Measurements from ENCODE around the gene CYSRT1.
"Not testable (repeated sequence)": the region's sequence is repeated elsewhere in the genome, so short reads cannot be mapped to it uniquely, and the experiment has no call there.

The CYSRT1 gene

DNA sequence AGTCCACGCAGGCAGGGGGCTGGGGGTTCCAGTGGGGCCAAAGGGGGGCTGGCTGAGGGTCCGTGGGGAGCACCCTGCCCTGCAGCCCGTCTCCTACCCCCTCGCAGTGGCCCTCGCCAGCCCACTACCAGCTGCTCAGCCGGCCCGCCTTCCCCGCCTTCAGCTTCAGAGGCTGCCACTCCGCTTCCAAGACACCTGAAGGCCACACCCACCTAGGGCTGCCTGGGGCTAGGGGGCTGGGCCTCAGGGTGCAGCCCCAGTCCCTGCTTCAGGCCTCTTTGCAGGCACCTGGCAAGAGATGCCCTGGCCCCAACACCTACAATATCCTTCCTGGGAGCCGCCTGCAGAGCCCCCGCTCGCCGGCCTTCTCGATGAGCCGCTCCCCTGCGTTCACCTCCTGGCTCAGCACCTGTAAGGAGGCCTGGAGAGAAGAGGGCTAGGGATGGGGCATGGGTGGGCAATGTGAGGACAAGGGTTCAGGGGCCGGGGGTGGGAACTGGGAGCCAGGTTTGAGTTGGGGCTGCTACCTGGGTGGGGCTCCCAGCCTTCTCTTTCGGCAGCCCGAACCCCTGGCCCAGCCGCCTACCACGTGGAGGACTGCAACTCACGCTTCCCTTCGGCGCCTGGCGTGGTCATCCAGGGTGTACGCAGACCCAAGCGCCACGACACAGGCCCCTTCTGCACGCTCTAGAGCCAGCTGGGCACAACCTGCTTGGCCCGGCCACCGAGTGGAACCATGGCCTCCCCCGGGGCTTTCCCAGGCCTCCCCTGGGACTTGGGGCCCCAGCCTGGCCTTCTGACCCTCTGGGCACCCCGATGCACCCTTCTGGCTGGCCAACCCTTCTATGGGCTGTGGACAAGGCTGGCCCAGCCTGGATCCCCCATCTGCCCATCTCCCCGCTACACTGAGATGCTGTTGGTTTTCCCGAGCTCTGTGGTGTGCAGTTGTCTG is 27.9 kb downstream of the CYSRT1 start:
- no peak for DNase-seq (ENCODE audit: low read depth)

GRCh38 chr9:137253717-137254623 is 29.0 kb downstream of the CYSRT1 start:
- no peak for DNase-seq (ENCODE audit: low read depth)

DNA sequence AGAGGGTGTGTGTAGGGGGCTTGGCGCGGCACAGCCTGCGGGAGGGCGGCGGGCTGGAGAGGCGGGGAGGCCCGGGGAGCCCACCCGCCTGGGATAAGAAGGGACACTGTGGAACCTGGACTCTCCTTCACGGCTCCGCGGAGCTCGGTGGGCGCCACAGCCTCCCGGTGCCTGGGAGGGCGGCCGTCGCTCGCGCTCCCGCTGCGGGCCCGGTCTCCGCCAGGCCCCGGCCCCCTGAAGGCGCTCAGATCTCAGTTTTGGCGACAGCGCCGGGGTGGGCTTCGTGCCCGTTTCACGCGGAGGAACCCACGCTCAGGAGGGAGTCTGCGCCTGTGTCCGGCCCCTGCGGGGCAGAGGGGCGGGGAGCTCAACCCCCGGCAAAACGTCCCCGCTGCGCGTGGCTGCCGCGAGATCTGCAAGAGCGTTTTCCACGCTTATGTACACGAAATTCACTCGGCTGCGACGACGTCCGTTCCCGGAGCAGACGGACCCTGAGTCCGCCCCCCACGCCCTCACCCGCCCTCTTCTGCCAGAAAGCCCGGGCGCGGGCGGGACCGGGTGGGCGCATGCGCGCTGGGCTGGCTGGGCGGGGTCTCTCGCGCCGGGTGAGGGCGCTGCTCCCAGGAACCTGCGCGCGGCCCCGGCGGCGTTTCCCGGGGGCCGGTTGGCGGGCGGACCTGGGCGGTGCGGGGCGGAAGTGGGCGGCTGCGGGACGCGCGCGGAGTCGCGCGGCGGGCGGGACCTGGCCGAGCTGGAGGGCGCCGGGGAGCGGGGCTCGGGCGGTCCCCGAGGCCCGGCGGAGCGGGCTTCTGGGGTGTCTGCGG is 29.9 kb downstream of the CYSRT1 start, which contains the start of gene NELFB:
Gene NELFB (plus strand): TSS at position 704 of the 824 bp plus-strand sequence.
- peak; percentile 99 for DNase-seq (ENCODE audit: low read depth)

DNA sequence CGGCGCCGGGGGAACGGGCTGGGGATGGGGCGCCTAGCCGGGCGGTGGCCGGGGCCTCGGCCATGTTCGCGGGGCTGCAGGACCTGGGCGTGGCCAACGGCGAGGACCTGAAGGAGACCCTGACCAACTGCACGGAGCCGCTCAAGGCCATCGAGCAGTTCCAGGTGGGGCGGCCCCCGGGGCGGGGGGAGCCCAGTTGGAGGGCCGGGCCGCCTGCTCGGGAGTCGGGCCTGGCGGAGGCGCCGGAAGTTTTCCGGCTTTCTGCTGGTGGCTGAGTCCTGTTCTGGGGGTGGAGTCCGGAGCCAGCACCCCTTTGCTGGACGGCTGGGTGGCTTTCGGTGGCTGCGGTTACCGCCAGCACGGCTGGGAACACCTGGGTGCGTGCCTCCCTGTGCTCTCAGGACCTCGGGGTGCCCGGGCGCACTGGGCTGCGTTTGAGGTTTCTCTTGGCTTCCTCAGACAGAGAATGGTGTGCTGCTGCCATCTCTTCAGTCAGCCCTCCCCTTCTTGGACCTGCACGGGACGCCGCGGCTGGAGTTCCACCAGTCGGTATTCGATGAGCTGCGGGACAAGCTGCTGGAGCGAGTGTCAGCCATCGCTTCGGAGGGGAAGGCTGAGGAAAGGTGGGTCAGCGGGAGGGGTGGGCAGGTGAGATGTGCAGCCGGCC is 30.6 kb downstream of the CYSRT1 start:
- DNase-seq (ENCODE audit: low read depth): no peak

- DNase-seq (ENCODE audit: low read depth): no peak
These were observed 31.4 kb downstream of the CYSRT1 start for GRCh38 chr9:137256362-137256761.

DNA sequence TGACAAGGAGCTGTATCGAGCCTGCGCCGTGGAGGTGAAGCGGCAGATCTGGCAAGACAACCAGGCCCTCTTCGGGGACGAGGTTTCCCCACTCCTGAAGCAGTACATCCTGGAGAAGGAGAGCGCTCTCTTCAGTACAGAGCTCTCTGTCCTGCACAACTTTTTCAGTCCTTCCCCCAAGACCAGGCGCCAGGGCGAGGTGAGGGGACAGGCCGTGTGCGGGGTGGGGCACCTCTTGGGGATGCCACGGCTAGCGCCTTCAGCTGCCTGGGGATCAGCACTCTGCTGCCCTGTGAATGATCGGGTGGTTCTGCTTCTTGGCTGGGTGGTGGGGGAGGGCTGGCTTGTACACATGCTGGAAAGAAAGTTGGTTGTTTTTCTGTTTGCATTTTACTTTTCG is 31.9 kb downstream of the CYSRT1 start:
- no peak for DNase-seq (ENCODE audit: low read depth)

GRCh38 chr9:137262173-137262908 is 37.4 kb downstream of the CYSRT1 start:
- DNase-seq (ENCODE audit: low read depth): not testable (repeated sequence)

DNA sequence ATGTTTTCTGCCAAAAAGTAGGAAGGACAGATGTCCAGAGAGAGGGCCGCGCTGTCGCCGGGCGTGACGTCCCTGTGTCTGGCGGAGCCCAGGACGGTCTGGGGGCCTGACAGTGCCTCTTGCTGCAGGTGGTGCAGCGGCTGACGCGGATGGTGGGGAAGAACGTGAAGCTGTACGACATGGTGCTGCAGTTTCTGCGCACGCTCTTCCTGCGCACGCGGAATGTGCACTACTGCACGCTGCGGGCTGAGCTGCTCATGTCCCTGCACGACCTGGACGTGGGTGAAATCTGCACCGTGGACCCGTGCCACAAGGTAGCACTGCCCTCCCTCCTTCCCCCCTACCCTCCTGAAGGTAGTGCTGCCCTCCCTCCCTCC is 37.9 kb downstream of the CYSRT1 start:
- no peak for DNase-seq (ENCODE audit: low read depth)

DNA sequence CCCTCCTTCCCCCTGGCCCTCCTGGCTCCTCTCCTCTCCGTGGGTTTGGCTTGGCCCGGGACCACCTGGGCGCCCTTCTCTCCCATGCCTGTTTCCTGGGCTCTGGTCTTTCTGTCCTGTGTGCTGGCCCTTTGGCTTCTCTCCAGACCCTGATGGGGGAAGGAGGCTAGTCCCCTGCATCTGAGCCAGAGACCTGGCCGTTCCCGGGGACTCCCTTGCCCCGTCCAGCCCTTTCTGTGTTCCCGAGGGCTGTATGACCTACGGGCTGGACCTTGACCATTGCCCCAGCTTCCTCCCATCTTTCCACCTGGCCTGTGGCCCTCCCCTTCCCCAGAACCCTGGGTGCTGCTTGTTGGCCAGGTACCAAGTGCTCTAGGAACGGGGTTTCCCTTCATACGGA is 38.5 kb downstream of the CYSRT1 start:
- no peak for DNase-seq (ENCODE audit: low read depth)

DNA sequence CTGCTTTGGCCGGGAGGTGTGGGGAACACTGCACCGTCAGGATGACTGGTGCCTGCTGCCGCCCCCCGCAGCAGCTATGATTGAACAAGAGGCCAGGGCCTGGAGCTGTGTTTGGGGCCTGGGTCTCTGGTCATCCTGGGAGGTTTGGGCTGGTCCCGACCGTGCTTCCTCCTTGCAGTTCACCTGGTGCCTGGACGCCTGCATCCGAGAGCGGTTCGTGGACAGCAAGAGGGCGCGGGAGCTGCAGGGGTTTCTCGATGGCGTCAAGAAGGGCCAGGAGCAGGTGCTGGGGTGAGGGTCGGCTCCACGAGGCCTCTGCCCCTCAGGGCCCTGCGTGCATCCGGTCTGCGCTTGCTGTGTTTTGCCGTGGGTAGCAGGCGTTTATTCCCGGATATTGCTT is 39.1 kb downstream of the CYSRT1 start:
- DNase-seq (ENCODE audit: low read depth): no peak

GRCh38 chr9:137265496-137266161 is 40.7 kb downstream of the CYSRT1 start:
- no peak for DNase-seq (ENCODE audit: low read depth)

DNA sequence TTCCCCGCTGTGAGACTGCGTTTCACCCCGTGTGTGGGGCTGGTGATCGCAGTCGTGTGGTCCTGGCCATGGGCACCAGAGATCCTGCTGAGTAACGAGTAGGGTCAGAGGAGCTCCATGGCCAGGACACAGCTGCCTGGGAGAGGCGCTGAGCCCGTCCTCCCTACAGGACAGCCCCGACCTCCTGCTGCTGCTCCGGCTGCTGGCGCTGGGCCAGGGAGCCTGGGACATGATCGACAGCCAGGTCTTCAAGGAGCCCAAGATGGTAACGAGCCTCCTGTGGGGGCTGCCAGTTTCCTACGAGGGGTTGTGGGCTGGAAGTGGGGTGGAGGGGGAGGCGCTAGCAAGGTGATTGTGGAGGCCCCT is 41.2 kb downstream of the CYSRT1 start:
- no peak for DNase-seq (ENCODE audit: low read depth)

DNA sequence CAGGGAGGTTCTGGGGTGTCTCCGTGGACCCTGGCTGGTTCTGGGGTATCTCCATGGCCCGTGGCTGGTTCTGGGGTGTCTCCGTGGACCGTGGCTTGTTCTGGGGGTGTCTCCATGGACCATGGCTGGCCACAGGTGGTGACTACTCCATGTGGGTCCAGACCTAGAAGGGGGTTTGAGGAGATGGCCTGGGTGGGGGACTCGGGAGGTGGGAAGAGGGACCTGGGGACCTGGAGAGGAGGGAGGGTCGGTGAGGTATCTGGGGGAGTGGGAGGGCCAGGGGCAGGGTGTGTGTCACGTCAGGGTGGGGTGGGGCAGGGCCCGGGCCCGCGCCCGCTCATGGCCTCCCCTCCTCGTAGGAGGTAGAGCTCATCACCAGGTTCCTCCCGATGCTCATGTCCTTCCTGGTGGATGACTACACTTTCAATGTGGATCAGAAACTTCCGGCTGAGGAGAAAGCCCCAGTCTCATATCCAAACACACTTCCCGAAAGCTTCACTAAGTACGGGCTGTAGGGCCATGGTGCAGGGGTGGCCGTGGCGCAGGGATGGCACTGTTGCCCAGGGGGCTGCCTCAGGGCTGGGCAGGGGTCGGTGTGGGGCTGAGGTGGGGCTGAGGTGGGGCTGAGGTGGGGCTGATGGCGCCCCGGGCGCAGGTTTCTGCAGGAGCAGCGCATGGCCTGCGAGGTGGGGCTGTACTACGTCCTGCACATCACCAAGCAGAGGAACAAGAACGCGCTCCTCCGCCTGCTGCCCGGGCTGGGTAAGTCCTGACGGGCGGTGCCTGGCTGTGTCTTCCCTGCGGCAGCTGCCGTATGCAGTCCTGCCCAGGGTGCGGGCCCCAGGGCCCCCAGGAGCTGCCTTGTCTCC is 41.8 kb downstream of the CYSRT1 start:
- DNase-seq (ENCODE audit: low read depth): no peak

- no peak for DNase-seq (ENCODE audit: low read depth)
These were observed 43.0 kb downstream of the CYSRT1 start for GRCh38 chr9:137267933-137268355.

DNA sequence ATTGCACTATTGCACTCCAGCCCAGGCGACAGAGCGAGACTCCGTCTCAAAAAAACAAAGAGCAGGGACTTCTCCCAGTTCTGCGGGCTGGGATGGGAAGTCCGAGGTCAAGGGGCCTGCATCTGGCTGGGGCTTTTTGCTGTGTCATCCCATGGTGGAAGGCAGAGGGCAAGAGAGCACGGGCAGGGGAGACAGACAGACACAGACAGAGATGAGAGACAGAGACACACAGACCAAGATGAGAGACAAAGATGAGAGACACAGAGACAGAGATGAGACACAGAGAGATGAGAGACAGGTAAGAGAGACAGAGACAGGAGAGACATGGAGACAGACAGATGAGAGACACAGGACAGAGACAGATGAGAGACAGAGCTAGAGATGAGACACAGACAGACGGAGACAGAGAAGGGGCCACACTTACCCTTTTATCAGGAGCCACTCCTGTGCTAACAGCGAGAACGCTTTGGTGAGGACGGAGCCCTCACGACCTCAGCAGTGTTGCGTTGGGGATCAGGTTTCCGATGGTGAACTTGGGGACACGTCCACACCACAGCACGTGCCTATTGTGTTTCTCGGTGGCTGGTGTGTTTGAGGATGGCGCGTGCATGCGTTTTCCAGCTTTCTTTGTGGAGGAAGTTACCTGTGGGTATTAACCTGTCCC is 43.7 kb downstream of the CYSRT1 start:
- no peak for DNase-seq (ENCODE audit: low read depth)

- DNase-seq (ENCODE audit: low read depth): no peak
These were observed 44.3 kb downstream of the CYSRT1 start for GRCh38 chr9:137269231-137269772.

DNA sequence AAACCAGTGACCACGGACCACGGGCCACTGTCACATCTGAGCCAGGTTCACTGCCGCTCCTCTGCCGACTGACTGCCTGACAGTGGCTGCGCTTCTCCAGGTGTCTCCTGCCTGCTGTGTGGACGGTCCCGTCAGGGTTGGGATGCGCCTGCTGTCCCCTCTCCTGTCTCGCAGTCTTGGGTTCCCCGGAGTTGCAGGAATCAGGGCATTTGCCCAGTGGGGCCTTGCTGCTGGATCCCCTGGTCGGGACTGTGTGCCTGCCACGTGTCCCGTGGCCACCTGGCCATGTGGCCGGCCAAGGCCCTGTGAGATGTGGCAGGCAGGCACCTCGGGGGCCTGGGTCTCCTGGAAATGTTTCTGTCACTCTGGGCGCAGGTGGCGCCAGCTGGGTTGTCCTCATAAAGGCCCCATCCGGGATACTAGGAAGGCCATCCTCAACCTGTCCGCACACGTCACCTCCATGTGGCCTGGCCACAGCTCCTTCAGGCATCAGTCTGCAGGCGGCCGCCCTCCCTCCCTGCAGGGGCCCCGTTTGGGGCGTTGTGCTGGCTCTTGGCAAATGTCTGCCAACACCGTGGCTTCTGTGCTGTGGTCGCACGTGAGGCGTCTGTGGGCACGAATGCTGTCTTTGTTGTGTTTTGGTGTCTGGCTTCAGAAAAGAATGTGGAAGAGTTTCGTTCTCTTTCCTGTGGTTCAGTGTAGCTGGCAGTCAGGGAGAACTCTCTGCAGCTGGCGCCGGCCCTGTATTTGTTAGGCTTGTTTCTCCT is 46.1 kb downstream of the CYSRT1 start:
- DNase-seq (ENCODE audit: low read depth): no peak

DNA sequence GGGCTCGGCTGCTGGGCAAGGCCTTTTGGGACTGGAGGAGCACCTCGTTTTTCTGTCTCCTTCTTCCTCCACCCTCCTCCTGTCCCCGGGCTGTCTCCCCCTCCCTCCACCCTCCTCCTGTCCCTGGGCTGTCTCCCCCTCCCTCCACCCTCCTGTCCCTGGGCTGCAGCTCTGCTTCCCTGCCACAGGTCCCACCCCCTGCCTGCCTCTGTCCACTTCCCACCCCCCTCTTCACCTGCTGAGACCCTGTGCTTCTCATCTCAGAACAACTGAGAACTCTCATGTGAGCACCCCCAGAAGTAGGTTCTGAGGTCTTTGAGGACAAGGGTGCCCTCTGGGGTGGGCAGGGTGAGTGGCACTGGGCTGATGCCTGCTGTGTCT is 46.7 kb downstream of the CYSRT1 start:
- no peak for DNase-seq (ENCODE audit: low read depth)
